Mesenchymal stem cell (in vitro differentiated cells and primary cell): ENCODE measurements around the gene FAM120B. TPM values are rescaled to one million over a fixed set of nuclear protein-coding genes. Genes with fewer than 3 reads are reported as not detected.

ENCODE experiments used
- DNase-seq: peaks from one replicate; pipeline ENCODE4 v3.0.0-alpha.2; 2013
- H2AFZ ChIP-seq: one replicate; pipeline ENCODE4 v1.6.1; 2013; ENCODE audit warnings: low read depth, mild to moderate bottlenecking, control low read depth, inconsistent platforms, low read length, moderate library complexity
- H2AK5ac ChIP-seq: 2 replicates; pipeline ENCODE4 v1.6.1; 2013; ENCODE audit warnings: low read length, moderate library complexity, mild to moderate bottlenecking, inconsistent platforms; ENCODE audit not compliant: severe bottlenecking
- H2BK120ac ChIP-seq: one replicate; pipeline ENCODE4 v1.6.1; 2013; ENCODE audit warnings: low read depth, mild to moderate bottlenecking, inconsistent platforms, low read length, moderate library complexity
- H2BK12ac ChIP-seq, 2 experiments: one replicate each; pipeline ENCODE4 v1.6.1; 2013; ENCODE audit warnings: inconsistent platforms in 2 of 2, low read length in 2 of 2, mild to moderate bottlenecking in 2 of 2, moderate library complexity in 2 of 2, control low read depth in 1 of 2
- H2BK15ac ChIP-seq: one replicate; pipeline ENCODE4 v1.6.1; 2013; ENCODE audit warnings: mild to moderate bottlenecking, low read depth, inconsistent platforms; ENCODE audit not compliant: poor library complexity, severe bottlenecking
- H2BK5ac ChIP-seq: 2 replicates; pipeline ENCODE4 v1.6.1; 2013; ENCODE audit warnings: low read depth, mild to moderate bottlenecking, low read length, control low read depth, inconsistent platforms; ENCODE audit not compliant: poor library complexity, severe bottlenecking
- H3K14ac ChIP-seq, 2 experiments: one replicate each; pipeline ENCODE4 v1.6.1; 2013; ENCODE audit warnings: inconsistent platforms in 2 of 2, low read length in 2 of 2, control low read depth in 1 of 2, mild to moderate bottlenecking in 1 of 2, moderate library complexity in 1 of 2
- H3K18ac ChIP-seq, 2 experiments: one replicate each; pipeline ENCODE4 v1.6.1; 2013; ENCODE audit warnings: inconsistent platforms in 2 of 2, low read length in 2 of 2, control low read depth in 1 of 2, low read depth in 1 of 2, mild to moderate bottlenecking in 1 of 2
- H3K23ac ChIP-seq, 2 experiments: one replicate each; pipeline ENCODE4 v1.6.1; 2013; ENCODE audit warnings: inconsistent platforms in 2 of 2, low read length in 2 of 2, mild to moderate bottlenecking in 2 of 2, moderate library complexity in 2 of 2, control low read depth in 1 of 2
- H3K27ac ChIP-seq: 2 replicates; pipeline ENCODE4 v1.5.1; 2013; ENCODE audit warnings: mild to moderate bottlenecking, moderate library complexity, low read length, control low read depth, inconsistent platforms; ENCODE audit not compliant: poor library complexity, severe bottlenecking
- H3K27me3 ChIP-seq, 2 experiments: 2 replicates each; pipeline versions ENCODE4 v1.6.1 to v1.7.0; 2013; ENCODE audit warnings: low read length in 2 of 2, mild to moderate bottlenecking in 2 of 2, moderate library complexity in 2 of 2, control low read depth in 1 of 2, inconsistent platforms in 1 of 2; ENCODE audit not compliant: control insufficient read depth in 1 of 2, insufficient read depth in 1 of 2
- H3K36me3 ChIP-seq, 2 experiments: 2 replicates each; pipeline versions ENCODE4 v1.6.1 to v1.7.0; 2013; ENCODE audit warnings: low read length in 2 of 2, control low read depth in 1 of 2, inconsistent platforms in 1 of 2, low read depth in 1 of 2, mild to moderate bottlenecking in 1 of 2; ENCODE audit not compliant: insufficient read depth in 2 of 2, control insufficient read depth in 1 of 2
- H3K4ac ChIP-seq, 2 experiments: one replicate each; pipeline ENCODE4 v1.6.1; 2013; ENCODE audit warnings: inconsistent platforms in 2 of 2, low read length in 2 of 2, mild to moderate bottlenecking in 2 of 2, moderate library complexity in 2 of 2, control low read depth in 1 of 2, low read depth in 1 of 2
- H3K4me1 ChIP-seq: 2 replicates; pipeline ENCODE4 v1.6.1; 2013; ENCODE audit warnings: low read depth, low read length, control low read depth; ENCODE audit not compliant: control insufficient read depth, insufficient read depth
- H3K4me2 ChIP-seq: 2 replicates; pipeline ENCODE4 v1.6.1; 2013; ENCODE audit warnings: low read length, mild to moderate bottlenecking, inconsistent platforms; ENCODE audit not compliant: poor library complexity, severe bottlenecking
- H3K4me3 ChIP-seq, 2 experiments: 2 replicates each; pipeline versions ENCODE4 v1.5.1 to v1.7.0; 2013; ENCODE audit warnings: low read length in 2 of 2, mild to moderate bottlenecking in 2 of 2, control low read depth in 1 of 2, low read depth in 1 of 2; ENCODE audit not compliant: insufficient read depth in 1 of 2
- H3K79me1 ChIP-seq: replicated peaks from 2 replicates; pipeline ENCODE4 v1.6.1; 2013; ENCODE audit warnings: mild to moderate bottlenecking, control low read depth, low read length, inconsistent platforms; ENCODE audit not compliant: poor library complexity, severe bottlenecking
- H3K9ac ChIP-seq: 2 replicates; pipeline ENCODE4 v1.7.0; 2013; ENCODE audit warnings: mild to moderate bottlenecking, low read length, moderate library complexity
- H3K9me3 ChIP-seq: 2 replicates; pipeline ENCODE4 v1.7.0; 2013; ENCODE audit warnings: mild to moderate bottlenecking, low read length; ENCODE audit not compliant: control insufficient read depth
- H4K8ac ChIP-seq: one replicate; pipeline ENCODE4 v1.6.1; 2013; ENCODE audit warnings: inconsistent platforms, mild to moderate bottlenecking, low read length, moderate library complexity
- H4K91ac ChIP-seq: one replicate; pipeline ENCODE4 v1.6.1; 2013; ENCODE audit warnings: mild to moderate bottlenecking, low read length, inconsistent platforms
- WGBS: methylation state at CpG from one replicate; pipeline ENCODE4 v1.1.7; 2013; ENCODE audit warnings: mixed read lengths; 5-methylcytosine and 5-hydroxymethylcytosine counted together
- small RNA-seq: library from polyadenylated mRNA; stranded (forward); fragments of <200 nt; extraction: miRNeasy Mini kit (QIAGEN cat#:217004); gene quantifications from one replicate; pipeline ENCODE3, GENCODE V24; 2013; ENCODE audit warnings: low read depth

Gene FAM120B

DNA sequence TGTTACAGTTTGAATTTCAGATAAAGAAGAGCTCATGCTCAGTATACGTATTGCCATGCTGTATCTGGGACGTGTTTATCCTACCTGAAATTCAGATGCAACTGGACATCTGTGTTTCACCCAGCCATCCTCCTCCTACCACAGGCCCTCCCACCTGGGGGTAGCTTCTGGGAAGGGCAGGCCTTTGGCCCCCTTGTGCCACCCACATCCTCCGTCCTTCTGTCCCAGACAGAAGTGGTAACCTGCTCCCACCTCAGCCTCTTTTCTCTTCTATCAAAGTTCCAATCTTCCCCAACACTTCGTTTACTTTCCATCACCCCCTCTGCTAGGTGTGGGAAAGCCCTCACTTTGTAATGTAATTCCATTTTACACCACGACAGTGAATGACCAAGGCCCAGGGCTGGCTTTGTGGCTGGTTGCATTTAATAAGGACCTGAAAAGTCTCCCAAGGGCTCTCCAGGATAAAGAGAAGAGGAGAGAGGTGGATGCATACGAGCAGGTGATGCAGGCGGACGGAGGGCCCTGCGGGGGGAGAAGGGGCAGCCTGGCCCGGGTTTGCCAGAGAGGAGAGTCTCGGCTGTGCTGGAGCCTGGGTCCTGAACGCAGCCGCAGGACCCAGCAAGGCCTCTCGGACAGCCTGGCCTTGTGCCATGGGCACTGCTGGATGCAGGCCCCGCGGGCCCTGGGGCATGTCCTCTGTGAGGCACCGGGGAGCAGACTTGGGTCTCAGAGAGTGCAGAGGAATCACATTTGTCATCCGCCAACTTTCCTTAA lies 148.1 kb downstream of the FAM120B start:
- Histone ChIP-seq H3K14ac (no peak overlapping the region), H3K36me3 (no peaks in the 10 kb centered on the region), H3K9ac (no peak overlapping the region), H3K4me3 (no peak overlapping the region), H2BK15ac (no peak overlapping the region), H3K27ac (no peak overlapping the region), H4K91ac (no peak overlapping the region), H3K4me1 (peaks cover 11% of the 10 kb centered on the region), H3K18ac (no peak overlapping the region), H3K27me3 (no peaks in the 10 kb centered on the region), H4K8ac (no peak overlapping the region), H3K9me3 (no peaks in the 10 kb centered on the region), H3K4ac (no peak overlapping the region), H3K23ac (no peak overlapping the region), H3K79me1 (no peaks in the 10 kb centered on the region), H3K4me2 (no peak overlapping the region), H2BK120ac (no peak overlapping the region), H2AFZ (no peak overlapping the region), H2BK12ac (no peak overlapping the region), H2AK5ac (no peak overlapping the region), H2BK5ac (no peak overlapping the region)
- WGBS, result 82% methylated on average over 17 of the region's 18 CpGs
- no peak for DNase-seq

- no peak overlapping the region for H2BK120ac ChIP-seq
- no peak overlapping the region for H3K4me2 ChIP-seq
- H4K91ac ChIP-seq, result no peak overlapping the region
- H2BK12ac ChIP-seq, result no peak overlapping the region
- no peak overlapping the region for H3K9ac ChIP-seq
- H3K9me3 ChIP-seq, result no peaks in the 10 kb centered on the region
- no peak overlapping the region for H3K4me3 ChIP-seq
- WGBS, result 93% methylated on average over 25 of the region's 26 CpGs
- H3K14ac ChIP-seq, result no peak overlapping the region
- H3K27me3 ChIP-seq, result peaks cover 0 to 5% of the 10 kb centered on the region in 2 experiments
- no peaks in the 10 kb centered on the region for H3K36me3 ChIP-seq
- H2AK5ac ChIP-seq, result no peak overlapping the region
- H3K18ac ChIP-seq, result no peak overlapping the region
- no peaks in the 10 kb centered on the region for H3K79me1 ChIP-seq
- no peak for DNase-seq
- H2AFZ ChIP-seq, result no peak overlapping the region
- H2BK5ac ChIP-seq, result no peak overlapping the region
- H3K4me1 ChIP-seq, result peaks cover 17% of the 10 kb centered on the region
- no peak overlapping the region for H2BK15ac ChIP-seq
- no peak overlapping the region for H3K4ac ChIP-seq
- no peak overlapping the region for H3K23ac ChIP-seq
- H4K8ac ChIP-seq, result no peak overlapping the region
- no peak overlapping the region for H3K27ac ChIP-seq
These were observed 148.9 kb downstream of the FAM120B start for GRCh38 chr6:170455335-170455979.

- Histone ChIP-seq H3K27ac (no peak overlapping the region), H3K23ac (no peak overlapping the region), H3K4ac (no peak overlapping the region), H4K91ac (no peak overlapping the region), H3K9me3 (no peaks in the 10 kb centered on the region), H3K36me3 (no peaks in the 10 kb centered on the region), H2BK120ac (no peak overlapping the region), H3K4me2 (no peak overlapping the region), H2BK12ac (no peak overlapping the region), H4K8ac (no peak overlapping the region), H3K79me1 (no peaks in the 10 kb centered on the region), H3K4me3 (no peak overlapping the region), H3K4me1 (peaks cover 22% of the 10 kb centered on the region), H3K9ac (no peak overlapping the region), H2BK5ac (no peak overlapping the region), H3K14ac (no peak overlapping the region), H2AFZ (no peak overlapping the region), H2AK5ac (no peak overlapping the region), H3K27me3 (peaks cover 0 to 10% of the 10 kb centered on the region in 2 experiments), H3K18ac (no peak overlapping the region), H2BK15ac (no peak overlapping the region)
- no peak for DNase-seq
- 84% methylated on average over 8 of the region's 9 CpGs for WGBS
These were observed 149.8 kb downstream of the FAM120B start for GRCh38 chr6:170456334-170456733.

Small RNAs within 50 kb of the gene (small RNA-seq; reads per million reads assigned to genes)
- not detected for gene MIR4644
